Panc1 (cell line): ENCODE data around the gene CCND1. TPM values are rescaled to one million over a fixed set of nuclear protein-coding genes. Genes with fewer than 3 reads are reported as not detected.

Experiments
- ATAC-seq: fragments of 200-7000 bp; cut with Tn5 transposase; 2 replicates; pipeline ENCODE4 v1.9.1; 2020; ENCODE audit warnings: mild to moderate bottlenecking, moderate library complexity
- BruUV-seq: library from RNA; stranded (reverse); fragments of 400-500 nt; replicated peaks from 2 replicates; lab custom pipeline; 2021; lab: Mats Ljungman, UMichigan
- CTCF ChIA-PET: fragments of 300-600 bp; sonication (Branson Sonifier 250); formaldehyde crosslinking; loops from one replicate; lab custom pipeline; 2022; ENCODE audit warnings: antibody characterized with exemption; lab: Charles Lee
- POLR2A ChIA-PET: fragments of 300-600 bp; sonication (Branson Sonifier 250); formaldehyde crosslinking; loops from one replicate; lab custom pipeline; 2022; ENCODE audit warnings: antibody characterized with exemption; lab: Charles Lee
- DNase-seq: peaks from one replicate; pipeline ENCODE4 v3.0.0-alpha.2; 2010; ENCODE audit warnings: low read depth, low spot score
- H3K27ac ChIP-seq: 2 replicates; pipeline ENCODE4 v1.5.1; 2011; ENCODE audit warnings: mild to moderate bottlenecking, low read length, inconsistent platforms
- H3K27me3 ChIP-seq: fragments of 200-500 bp; sonication (Bioruptor generic); 2 replicates; pipeline ENCODE4 v1.6.0; 2014; ENCODE audit warnings: low read length, inconsistent platforms; ENCODE audit not compliant: control insufficient read depth, insufficient read depth
- H3K36me3 ChIP-seq: fragments of 200-500 bp; sonication (Bioruptor generic); 2 replicates; pipeline ENCODE4 v1.5.1; 2014; ENCODE audit warnings: inconsistent platforms, mild to moderate bottlenecking, low read length, moderate library complexity; ENCODE audit not compliant: control insufficient read depth, insufficient read depth
- H3K4me1 ChIP-seq: 2 replicates; pipeline ENCODE4 v1.5.1; 2011; ENCODE audit warnings: inconsistent platforms, mild to moderate bottlenecking, low read length, moderate library complexity; ENCODE audit not compliant: control insufficient read depth, insufficient read depth
- H3K4me3 ChIP-seq, 2 experiments: 2 replicates each; pipeline ENCODE4 v1.5.1; 2011 to 2012; ENCODE audit warnings: low read depth in 2 of 2, low read length in 2 of 2, mild to moderate bottlenecking in 2 of 2, inconsistent platforms in 1 of 2, moderate library complexity in 1 of 2
- H3K9me3 ChIP-seq: fragments of 200-500 bp; sonication (Bioruptor generic); 2 replicates; pipeline ENCODE4 v1.5.1; 2014; ENCODE audit warnings: low read depth, mild to moderate bottlenecking, inconsistent platforms, low read length, moderate library complexity; ENCODE audit not compliant: control insufficient read depth, insufficient read depth
- CTCF ChIP-seq: fragments of 450-650 bp; IDR thresholded peaks from 2 replicates; pipeline ENCODE4 v1.5.1; 2017; ENCODE audit warnings: mild to moderate bottlenecking
- POLR2AphosphoS5 ChIP-seq: IDR thresholded peaks from 2 replicates; pipeline ENCODE4 v1.6.1; 2012; ENCODE audit warnings: mild to moderate bottlenecking, low read depth, low read length, moderate library complexity
- SIN3A ChIP-seq: IDR thresholded peaks from 2 replicates; pipeline ENCODE4 v1.6.1; 2012; ENCODE audit warnings: low read depth, mild to moderate bottlenecking, low read length, moderate library complexity, borderline replicate concordance; ENCODE audit not compliant: insufficient read depth
- TCF7L2 ChIP-seq: IDR thresholded peaks from 2 replicates; pipeline ENCODE4 v1.6.1; 2011; ENCODE audit warnings: mild to moderate bottlenecking, low read depth, low read length, inconsistent platforms
- in situ Hi-C: cut with HindIII; loops from 2 replicates; pipeline ENCODE4 v1.10.0; 2016; ENCODE audit warnings: low sequenced_read_pairs, low pct_unique_long_range_greater_than_20kb
- intact Hi-C: fragments of 100-400 bp; cut with micrococcal nuclease; formaldehyde crosslinking; loops from one replicate; pipeline ENCODE4 v1.10.0; 2022; ENCODE audit not compliant: unreplicated experiment
- total RNA-seq: library from RNA; stranded (reverse); gene quantifications from one replicate; pipeline ENCODE4 v1.2.1, GENCODE V29; 2021; ENCODE audit not compliant: unreplicated experiment
- TF ChIP-seq, protein P1 (sequence below), 2 experiments: IDR thresholded peaks; 2 replicates each; pipeline ENCODE4 v1.6.1; 2011 to 2012; ENCODE audit warnings: low read depth in 2 of 2, control low read depth in 1 of 2, low read length in 1 of 2, mild to moderate bottlenecking in 1 of 2, moderate library complexity in 1 of 2; ENCODE audit not compliant: insufficient read depth in 1 of 2

The CCND1 gene
- total RNA-seq, 1 experiment from 2014 or later = 259 TPM

DNA sequence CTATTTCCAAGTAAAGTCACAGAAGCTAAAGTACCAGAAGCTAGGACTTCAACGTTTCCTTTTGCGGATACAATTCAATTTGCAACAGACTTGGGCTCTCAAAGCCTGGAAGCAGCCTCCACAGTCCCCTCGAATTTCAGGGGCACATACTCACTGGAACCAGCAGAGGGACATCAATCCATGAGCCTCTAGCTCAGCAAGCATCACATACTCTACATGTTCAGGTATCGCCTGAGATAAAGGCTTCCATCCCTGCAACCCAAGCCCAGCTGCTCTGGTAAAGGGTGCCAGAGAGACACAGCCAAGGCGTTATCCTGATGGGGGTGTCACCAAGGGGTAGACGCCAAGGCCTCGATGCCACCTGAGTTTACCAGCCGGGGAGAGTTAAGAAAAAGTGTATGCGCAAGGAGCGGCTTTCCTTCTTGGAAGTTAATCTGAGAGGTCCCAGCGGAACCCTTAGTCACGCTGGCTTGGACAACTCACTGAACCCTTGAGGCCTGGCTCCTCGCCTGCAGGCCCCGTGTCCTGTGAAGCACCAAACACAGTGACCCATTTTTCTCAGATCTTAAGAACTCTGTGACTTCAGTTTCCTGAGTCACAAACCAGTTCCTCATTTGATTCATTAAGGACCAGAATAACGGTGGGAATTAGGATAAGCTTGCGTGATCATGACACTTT is 21.2 kb downstream of the CCND1 start:
- Histone ChIP-seq H3K4me3 (no peak overlapping the region), H3K4me1 (no peaks in the 10 kb centered on the region; the same call in 1 of the 2 replicates), H3K9me3 (no peaks in the 10 kb centered on the region), H3K27me3 (no peaks in the 10 kb centered on the region), H3K27ac (no peak overlapping the region), H3K36me3 (no peaks in the 10 kb centered on the region)
- ATAC-seq (peak; percentile 63; the same call in 1 of the 2 replicates), DNase-seq (no peak)
- in situ Hi-C loops (no loop called here), intact Hi-C loops (no loop called here)
- ChIA-PET CTCF (interaction anchor here (0.6 to 1.2 kb wide), 3 partner anchors 8 to 584 kb away, joined by 3 to 5 read pairs (median 3); no protein-coding TSS in a partner anchor), POLR2A (no interaction called here)
- BruUV-seq = no TSS peak
- TF ChIP-seq SIN3A (no peak), POLR2AphosphoS5 (no peak), CTCF (no peak), TCF7L2 (no peak)
- TF ChIP-seq, protein P1, sequence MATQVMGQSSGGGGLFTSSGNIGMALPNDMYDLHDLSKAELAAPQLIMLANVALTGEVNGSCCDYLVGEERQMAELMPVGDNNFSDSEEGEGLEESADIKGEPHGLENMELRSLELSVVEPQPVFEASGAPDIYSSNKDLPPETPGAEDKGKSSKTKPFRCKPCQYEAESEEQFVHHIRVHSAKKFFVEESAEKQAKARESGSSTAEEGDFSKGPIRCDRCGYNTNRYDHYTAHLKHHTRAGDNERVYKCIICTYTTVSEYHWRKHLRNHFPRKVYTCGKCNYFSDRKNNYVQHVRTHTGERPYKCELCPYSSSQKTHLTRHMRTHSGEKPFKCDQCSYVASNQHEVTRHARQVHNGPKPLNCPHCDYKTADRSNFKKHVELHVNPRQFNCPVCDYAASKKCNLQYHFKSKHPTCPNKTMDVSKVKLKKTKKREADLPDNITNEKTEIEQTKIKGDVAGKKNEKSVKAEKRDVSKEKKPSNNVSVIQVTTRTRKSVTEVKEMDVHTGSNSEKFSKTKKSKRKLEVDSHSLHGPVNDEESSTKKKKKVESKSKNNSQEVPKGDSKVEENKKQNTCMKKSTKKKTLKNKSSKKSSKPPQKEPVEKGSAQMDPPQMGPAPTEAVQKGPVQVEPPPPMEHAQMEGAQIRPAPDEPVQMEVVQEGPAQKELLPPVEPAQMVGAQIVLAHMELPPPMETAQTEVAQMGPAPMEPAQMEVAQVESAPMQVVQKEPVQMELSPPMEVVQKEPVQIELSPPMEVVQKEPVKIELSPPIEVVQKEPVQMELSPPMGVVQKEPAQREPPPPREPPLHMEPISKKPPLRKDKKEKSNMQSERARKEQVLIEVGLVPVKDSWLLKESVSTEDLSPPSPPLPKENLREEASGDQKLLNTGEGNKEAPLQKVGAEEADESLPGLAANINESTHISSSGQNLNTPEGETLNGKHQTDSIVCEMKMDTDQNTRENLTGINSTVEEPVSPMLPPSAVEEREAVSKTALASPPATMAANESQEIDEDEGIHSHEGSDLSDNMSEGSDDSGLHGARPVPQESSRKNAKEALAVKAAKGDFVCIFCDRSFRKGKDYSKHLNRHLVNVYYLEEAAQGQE (IDR thresholded peaks at IDR 0.05; ENCODE audit: insufficient read depth in 1 of 2, low read depth in 2 of 2, low read length in 1 of 2) = no peak

GRCh38 chr11:69662806-69663205 is 21.9 kb downstream of the CCND1 start:
- Histone ChIP-seq H3K36me3 (no peaks in the 10 kb centered on the region), H3K9me3 (no peaks in the 10 kb centered on the region), H3K27ac (no peak overlapping the region), H3K27me3 (no peaks in the 10 kb centered on the region), H3K4me1 (no peaks in the 10 kb centered on the region; the same call in 1 of the 2 replicates), H3K4me3 (no peak overlapping the region)
- in situ Hi-C loops = no loop called here
- ATAC-seq (no peak), DNase-seq (no peak)
- ChIA-PET CTCF (interaction anchor here (0.6 kb wide), 1 partner anchor 9 kb away, joined by 3 read pairs; no protein-coding TSS in a partner anchor), POLR2A (no interaction called here)
- intact Hi-C loops = no loop called here
- no TSS peak for BruUV-seq
- TF ChIP-seq CTCF (no peak), POLR2AphosphoS5 (no peak), SIN3A (no peak), TCF7L2 (no peak)
- TF ChIP-seq, protein P1 (IDR thresholded peaks at IDR 0.05; ENCODE audit: insufficient read depth in 1 of 2, low read depth in 2 of 2, low read length in 1 of 2) = no peak
